Stomach (tissue), 4 donors: ENCODE results near the gene PCBP3.

ENCODE experiments used
- POLR2A ChIP-seq, 4 donors: fragments of 450-650 bp; IDR thresholded peaks; one replicate each; pipeline ENCODE4 v1.6.1; 2016; ENCODE audit warnings: antibody characterized with exemption in 4 of 4, control low read depth in 2 of 4, mild to moderate bottlenecking in 1 of 4, moderate library complexity in 1 of 4
- TF ChIP-seq, protein P1 (sequence below), 7 experiments: fragments of 450-650 bp in 4 of 7; fragments of 200-600 bp in 3 of 7; sonication (generic) in 3 of 7; IDR thresholded peaks; one replicate each; pipeline ENCODE4 v1.5.1; 2016 to 2019; ENCODE audit warnings: antibody characterized with exemption in 7 of 7, control low read depth in 2 of 7, mild to moderate bottlenecking in 1 of 7

DNA sequence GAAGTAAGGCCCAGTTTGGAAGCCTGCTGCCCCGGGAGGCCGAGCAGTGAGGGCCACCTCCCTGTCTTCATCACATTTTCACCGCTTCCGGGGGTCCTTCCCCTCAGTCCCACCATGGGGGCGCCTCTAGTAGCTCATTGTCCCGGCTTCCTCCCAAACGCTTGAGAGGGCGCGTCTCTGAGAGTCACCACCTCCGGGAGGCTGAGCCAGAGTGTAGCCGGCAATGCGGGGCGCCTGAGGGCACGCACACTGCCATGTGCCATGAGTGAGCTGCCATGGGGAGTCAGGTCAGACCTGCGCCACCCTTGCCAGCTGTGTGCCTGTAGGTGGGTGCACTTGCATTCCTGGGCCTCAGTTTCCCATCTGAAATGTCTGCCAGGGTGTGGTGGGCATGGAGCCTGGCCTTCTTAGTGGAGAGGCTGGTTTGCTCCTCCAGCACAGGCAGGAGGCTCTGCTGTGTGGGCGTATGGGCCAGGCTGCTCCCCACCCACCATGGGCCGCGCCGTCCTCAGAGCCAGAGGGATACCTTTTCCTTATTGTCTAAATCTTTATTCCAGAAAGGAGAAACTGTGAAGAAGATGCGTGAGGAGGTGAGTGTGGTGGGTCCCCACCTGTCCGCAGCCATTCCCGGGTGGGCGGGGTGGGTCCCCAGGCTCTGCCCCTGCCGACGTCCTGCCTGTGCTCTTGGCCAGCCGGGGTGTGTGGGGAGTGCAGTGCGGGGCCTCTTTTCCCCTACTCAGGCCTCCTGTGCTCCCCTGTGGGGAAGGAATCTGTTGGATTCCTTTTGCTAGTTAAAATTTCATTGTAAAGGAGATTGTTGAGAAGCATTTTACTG is 256.7 kb downstream of the PCBP3 start:
- TF ChIP-seq POLR2A (IDR thresholded peaks at IDR 0.05), result no peak
- TF ChIP-seq, protein P1, sequence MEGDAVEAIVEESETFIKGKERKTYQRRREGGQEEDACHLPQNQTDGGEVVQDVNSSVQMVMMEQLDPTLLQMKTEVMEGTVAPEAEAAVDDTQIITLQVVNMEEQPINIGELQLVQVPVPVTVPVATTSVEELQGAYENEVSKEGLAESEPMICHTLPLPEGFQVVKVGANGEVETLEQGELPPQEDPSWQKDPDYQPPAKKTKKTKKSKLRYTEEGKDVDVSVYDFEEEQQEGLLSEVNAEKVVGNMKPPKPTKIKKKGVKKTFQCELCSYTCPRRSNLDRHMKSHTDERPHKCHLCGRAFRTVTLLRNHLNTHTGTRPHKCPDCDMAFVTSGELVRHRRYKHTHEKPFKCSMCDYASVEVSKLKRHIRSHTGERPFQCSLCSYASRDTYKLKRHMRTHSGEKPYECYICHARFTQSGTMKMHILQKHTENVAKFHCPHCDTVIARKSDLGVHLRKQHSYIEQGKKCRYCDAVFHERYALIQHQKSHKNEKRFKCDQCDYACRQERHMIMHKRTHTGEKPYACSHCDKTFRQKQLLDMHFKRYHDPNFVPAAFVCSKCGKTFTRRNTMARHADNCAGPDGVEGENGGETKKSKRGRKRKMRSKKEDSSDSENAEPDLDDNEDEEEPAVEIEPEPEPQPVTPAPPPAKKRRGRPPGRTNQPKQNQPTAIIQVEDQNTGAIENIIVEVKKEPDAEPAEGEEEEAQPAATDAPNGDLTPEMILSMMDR (IDR thresholded peaks at IDR 0.05), result no peak
